ENCODE results near the gene GM2A. TPM values are rescaled to one million over a fixed set of nuclear protein-coding genes. Genes with fewer than 3 reads are reported as not detected.

GM2A gene
- total RNA-seq, 2 donors from 2014 or later = 21.5 to 36.4 TPM

GRCh38 chr5:151243127-151243526 is 9.9 kb upstream of the GM2A start:
- H3K4me3 ChIP-seq = no peak overlapping the region
- no peaks in the 10 kb centered on the region for H3K9me3 ChIP-seq
- DNase-seq (ENCODE audit: low spot score) = no peak
- H3K4me1 ChIP-seq = peaks cover 0 to 14% of the 10 kb centered on the region in 2 donors
- H3K36me3 ChIP-seq = no peaks in the 10 kb centered on the region
- H3K27ac ChIP-seq = no peak overlapping the region
- H3K27me3 ChIP-seq = no peaks in the 10 kb centered on the region
- TF ChIP-seq, protein P1, sequence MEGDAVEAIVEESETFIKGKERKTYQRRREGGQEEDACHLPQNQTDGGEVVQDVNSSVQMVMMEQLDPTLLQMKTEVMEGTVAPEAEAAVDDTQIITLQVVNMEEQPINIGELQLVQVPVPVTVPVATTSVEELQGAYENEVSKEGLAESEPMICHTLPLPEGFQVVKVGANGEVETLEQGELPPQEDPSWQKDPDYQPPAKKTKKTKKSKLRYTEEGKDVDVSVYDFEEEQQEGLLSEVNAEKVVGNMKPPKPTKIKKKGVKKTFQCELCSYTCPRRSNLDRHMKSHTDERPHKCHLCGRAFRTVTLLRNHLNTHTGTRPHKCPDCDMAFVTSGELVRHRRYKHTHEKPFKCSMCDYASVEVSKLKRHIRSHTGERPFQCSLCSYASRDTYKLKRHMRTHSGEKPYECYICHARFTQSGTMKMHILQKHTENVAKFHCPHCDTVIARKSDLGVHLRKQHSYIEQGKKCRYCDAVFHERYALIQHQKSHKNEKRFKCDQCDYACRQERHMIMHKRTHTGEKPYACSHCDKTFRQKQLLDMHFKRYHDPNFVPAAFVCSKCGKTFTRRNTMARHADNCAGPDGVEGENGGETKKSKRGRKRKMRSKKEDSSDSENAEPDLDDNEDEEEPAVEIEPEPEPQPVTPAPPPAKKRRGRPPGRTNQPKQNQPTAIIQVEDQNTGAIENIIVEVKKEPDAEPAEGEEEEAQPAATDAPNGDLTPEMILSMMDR (IDR thresholded peaks at IDR 0.05) = no peak

GRCh38 chr5:151243564-151243963 is 9.4 kb upstream of the GM2A start:
- Histone ChIP-seq H3K27me3 (no peaks in the 10 kb centered on the region), H3K36me3 (no peaks in the 10 kb centered on the region), H3K4me1 (peaks cover 0 to 10% of the 10 kb centered on the region in 2 donors), H3K27ac (no peak overlapping the region), H3K4me3 (no peak overlapping the region), H3K9me3 (no peaks in the 10 kb centered on the region)
- TF ChIP-seq, protein P1 (IDR thresholded peaks at IDR 0.05) = no peak
- no peak for DNase-seq (ENCODE audit: low spot score)

GRCh38 chr5:151244206-151244605 is 8.8 kb upstream of the GM2A start:
- no peak for DNase-seq (ENCODE audit: low spot score)
- peaks cover 0 to 4% of the 10 kb centered on the region in 2 donors for H3K4me1 ChIP-seq
- TF ChIP-seq, protein P1 (IDR thresholded peaks at IDR 0.05) = no peak
- H3K4me3 ChIP-seq = no peak overlapping the region
- H3K27me3 ChIP-seq = no peaks in the 10 kb centered on the region
- H3K9me3 ChIP-seq = no peaks in the 10 kb centered on the region
- H3K36me3 ChIP-seq = no peaks in the 10 kb centered on the region
- H3K27ac ChIP-seq = no peak overlapping the region

DNA sequence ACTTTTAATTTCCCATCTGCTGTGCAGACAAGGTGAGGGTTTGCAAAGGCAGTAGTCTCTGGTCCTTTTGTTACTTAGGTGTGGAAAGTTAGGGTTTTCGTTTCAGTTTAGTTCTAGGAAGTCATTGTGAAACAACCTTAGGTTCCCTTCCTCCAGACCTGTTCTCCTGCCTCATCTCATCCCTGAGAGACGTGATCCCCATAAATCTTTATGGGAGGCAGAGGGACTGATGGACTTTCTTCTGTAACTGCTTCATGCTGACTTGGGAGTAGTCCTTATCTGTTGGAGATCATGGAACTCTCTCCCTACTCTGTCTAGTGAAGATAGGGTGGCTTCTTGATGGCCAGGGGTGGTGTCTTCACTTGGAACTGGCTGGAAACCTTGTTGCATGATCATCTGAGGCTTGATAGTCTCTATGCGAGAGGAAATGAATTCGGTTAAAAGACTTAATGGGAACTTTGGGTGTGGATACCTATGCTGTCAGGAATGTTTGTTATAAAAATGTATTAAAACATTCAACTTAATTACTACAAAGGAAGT is 7.2 kb upstream of the GM2A start:
- no peak for DNase-seq (ENCODE audit: low spot score)
- no peaks in the 10 kb centered on the region for H3K36me3 ChIP-seq
- no peak overlapping the region for H3K4me3 ChIP-seq
- TF ChIP-seq, protein P1 (IDR thresholded peaks at IDR 0.05) = no peak
- H3K27me3 ChIP-seq = no peaks in the 10 kb centered on the region
- no peaks in the 10 kb centered on the region for H3K9me3 ChIP-seq
- H3K27ac ChIP-seq = no peak overlapping the region
- H3K4me1 ChIP-seq = no peaks in the 10 kb centered on the region

DNA sequence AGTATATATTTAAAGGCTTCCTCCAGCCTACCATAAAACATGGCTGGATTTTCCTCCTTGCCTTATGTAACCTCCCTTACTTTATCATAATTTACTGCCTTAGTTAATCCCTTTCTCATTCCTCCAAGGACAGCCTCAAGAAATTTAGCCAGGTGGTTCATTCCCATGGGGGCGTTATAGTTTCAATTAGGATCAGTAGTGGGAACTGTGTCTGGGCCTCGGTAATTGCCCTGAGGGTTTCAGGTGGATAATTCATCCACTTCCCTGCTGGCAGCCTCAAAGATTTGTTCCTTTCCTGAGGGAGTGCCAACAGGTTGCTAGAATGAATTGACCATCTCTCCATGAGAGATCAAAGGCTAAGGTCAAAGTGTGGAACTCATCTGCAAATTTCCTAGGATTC is 4.3 kb upstream of the GM2A start:
- Histone ChIP-seq H3K27ac (no peak overlapping the region), H3K9me3 (no peaks in the 10 kb centered on the region), H3K4me3 (no peak overlapping the region), H3K36me3 (no peaks in the 10 kb centered on the region), H3K4me1 (peaks cover 0 to 5% of the 10 kb centered on the region in 2 donors), H3K27me3 (no peaks in the 10 kb centered on the region)
- no peak for DNase-seq (ENCODE audit: low spot score)
- TF ChIP-seq, protein P1 (IDR thresholded peaks at IDR 0.05) = no peak

GRCh38 chr5:151249281-151249680 is 3.7 kb upstream of the GM2A start:
- no peak for DNase-seq (ENCODE audit: low spot score)
- Histone ChIP-seq H3K4me3 (no peak overlapping the region), H3K27me3 (no peaks in the 10 kb centered on the region), H3K27ac (no peak overlapping the region), H3K36me3 (no peaks in the 10 kb centered on the region), H3K4me1 (peaks cover 0 to 11% of the 10 kb centered on the region in 2 donors), H3K9me3 (no peaks in the 10 kb centered on the region)
- TF ChIP-seq, protein P1 (IDR thresholded peaks at IDR 0.05) = no peak

Measured in right atrium auricular region (tissue), 2 donors.